Activated CD8-positive, alpha-beta memory T cell treated with anti-CD3 and anti-CD28 coated beads for 48 hours (primary cell): ENCODE data around the gene DHCR24.
"Not testable (repeated sequence)": the region's sequence is repeated elsewhere in the genome, so short reads cannot be mapped to it uniquely, and the experiment has no call there.

Experiments
- DNase-seq, 3 experiments: peaks; one replicate each; pipeline ENCODE4 v3.0.0-alpha.2; 2020; ENCODE audit warnings: low read depth in 2 of 3, low spot score in 2 of 3

DHCR24 gene

GRCh38 chr1:54888080-54888733 lies 1.2 kb upstream of the DHCR24 start:
- no peak for DNase-seq

GRCh38 chr1:54887665-54888071 lies 673 bp upstream of the DHCR24 start:
- DNase-seq: no peak

GRCh38 chr1:54885807-54886723 lies 930 bp downstream of the DHCR24 start:
- no peak for DNase-seq

GRCh38 chr1:54885237-54885679 lies 1.7 kb downstream of the DHCR24 start:
- DNase-seq: no peak

GRCh38 chr1:54884768-54885167 lies 2.2 kb downstream of the DHCR24 start:
- DNase-seq: no peak

- DNase-seq: no peak
Measured at GRCh38 chr1:54884135-54884586, 2.8 kb downstream of the DHCR24 start.

GRCh38 chr1:54883349-54884102 lies 3.5 kb downstream of the DHCR24 start:
- no peak for DNase-seq

GRCh38 chr1:54882519-54882918 lies 4.5 kb downstream of the DHCR24 start:
- no peak for DNase-seq

GRCh38 chr1:54881604-54882003 lies 5.4 kb downstream of the DHCR24 start:
- not testable (repeated sequence) for DNase-seq

GRCh38 chr1:54879872-54880271 lies 7.1 kb downstream of the DHCR24 start:
- no peak for DNase-seq

GRCh38 chr1:54876814-54877213 lies 10.2 kb downstream of the DHCR24 start:
- DNase-seq: no peak

- no peak for DNase-seq
Measured at GRCh38 chr1:54875000-54875399, 12.0 kb downstream of the DHCR24 start.

GRCh38 chr1:54874079-54874830 lies 12.7 kb downstream of the DHCR24 start:
- DNase-seq: no peak

GRCh38 chr1:54872036-54872331 lies 15.0 kb downstream of the DHCR24 start:
- no peak for DNase-seq

- DNase-seq: no peak
Measured at GRCh38 chr1:54871275-54872035, 15.5 kb downstream of the DHCR24 start.

GRCh38 chr1:54870869-54871268 lies 16.1 kb downstream of the DHCR24 start:
- no peak for DNase-seq

- DNase-seq: no peak
Measured at GRCh38 chr1:54869173-54869851, 17.7 kb downstream of the DHCR24 start.

- no peak for DNase-seq
Measured at GRCh38 chr1:54867717-54868057, 19.3 kb downstream of the DHCR24 start.

- no peak for DNase-seq
Measured at GRCh38 chr1:54866801-54867716, 19.9 kb downstream of the DHCR24 start.
